DOHH2 (cell line): ENCODE results near the gene COG2.

Experiments
- H3F3A ChIP-seq: fragments of 200-600 bp; sonication (generic), shearing (Covaris generic); 2 replicates; pipeline ENCODE4 v1.6.0; 2016; ENCODE audit warnings: antibody characterized with exemption, mild to moderate bottlenecking; ENCODE audit not compliant: control insufficient read depth, insufficient read depth
- H3K27ac ChIP-seq: fragments of 200-600 bp; sonication (generic); 2 replicates; pipeline ENCODE4 v1.5.1; 2014; ENCODE audit warnings: low read depth, mild to moderate bottlenecking, low read length, moderate library complexity
- H3K27me3 ChIP-seq: fragments of 200-600 bp; sonication (generic); 2 replicates; pipeline ENCODE4 v1.6.1; 2014; ENCODE audit warnings: mild to moderate bottlenecking, low read length, mixed read lengths; ENCODE audit not compliant: control insufficient read depth
- H3K36me3 ChIP-seq: fragments of 200-600 bp; sonication (generic); 2 replicates; pipeline ENCODE4 v1.6.1; 2014; ENCODE audit warnings: mild to moderate bottlenecking, low read length, moderate library complexity, mixed read lengths; ENCODE audit not compliant: control insufficient read depth
- H3K4me1 ChIP-seq: fragments of 200-600 bp; sonication (generic); 2 replicates; pipeline ENCODE4 v1.6.1; 2014; ENCODE audit warnings: mild to moderate bottlenecking, low read length, mixed read lengths; ENCODE audit not compliant: control insufficient read depth
- H3K4me2 ChIP-seq: fragments of 200-600 bp; sonication (generic); 2 replicates; pipeline ENCODE4 v1.6.0; 2014; ENCODE audit warnings: mild to moderate bottlenecking, low read length, moderate library complexity
- H3K4me3 ChIP-seq: fragments of 200-600 bp; sonication (generic); 2 replicates; pipeline ENCODE4 v1.5.1; 2014; ENCODE audit warnings: mild to moderate bottlenecking, low read length, mixed read lengths
- H3K79me2 ChIP-seq: fragments of 200-600 bp; sonication (generic); 2 replicates; pipeline ENCODE4 v1.6.1; 2014; ENCODE audit warnings: mild to moderate bottlenecking, low read length, mixed read lengths; ENCODE audit not compliant: control insufficient read depth
- H3K9me2 ChIP-seq: fragments of 200-600 bp; sonication (generic); replicated peaks from 2 replicates; pipeline ENCODE4 v1.6.1; 2014; ENCODE audit warnings: mild to moderate bottlenecking, low read length, mixed read lengths; ENCODE audit not compliant: control insufficient read depth
- H3K9me3 ChIP-seq: fragments of 200-600 bp; sonication (generic); 2 replicates; pipeline ENCODE4 v1.6.1; 2014; ENCODE audit warnings: antibody characterized with exemption, low read length, mixed read lengths; ENCODE audit not compliant: control insufficient read depth, insufficient read depth
- H4K20me1 ChIP-seq: fragments of 200-600 bp; sonication (generic); 2 replicates; pipeline ENCODE4 v1.6.0; 2014; ENCODE audit warnings: low read depth, mild to moderate bottlenecking, antibody characterized with exemption, low read length, moderate library complexity; ENCODE audit not compliant: control insufficient read depth, insufficient read depth
- CTCF ChIP-seq: fragments of 200-600 bp; sonication (generic); IDR thresholded peaks from one replicate; pipeline ENCODE4 v1.5.1; 2014; ENCODE audit warnings: antibody characterized with exemption, mild to moderate bottlenecking, low read depth, low read length; ENCODE audit not compliant: poor library complexity, severe bottlenecking
- EZH2phosphoT487 ChIP-seq: fragments of 200-600 bp; sonication (generic); IDR thresholded peaks from 2 replicates; pipeline ENCODE4 v1.6.1; 2017; ENCODE audit warnings: borderline replicate concordance, mild to moderate bottlenecking, antibody characterized with exemption, low read length, moderate library complexity, mixed read lengths

The COG2 gene

GRCh38 chr1:230595181-230595580 lies 47.1 kb upstream of the COG2 start:
- Histone ChIP-seq H3K4me3 (no peak overlapping the region), H3K4me2 (no peak overlapping the region), H4K20me1 (no peaks in the 10 kb centered on the region), H3K9me3 (no peaks in the 10 kb centered on the region), H3K9me2 (no peaks in the 10 kb centered on the region), H3K79me2 (no peaks in the 10 kb centered on the region), H3K27me3 (peaks cover 8% of the 10 kb centered on the region), H3K36me3 (no peaks in the 10 kb centered on the region), H3F3A (no peaks in the 10 kb centered on the region), H3K4me1 (no peaks in the 10 kb centered on the region), H3K27ac (no peak overlapping the region)
- TF ChIP-seq EZH2phosphoT487, result no peak
- TF ChIP-seq CTCF, result no peak

GRCh38 chr1:230596306-230596705 lies 46.0 kb upstream of the COG2 start:
- H3K9me2 ChIP-seq, result no peaks in the 10 kb centered on the region
- no peak overlapping the region for H3K27ac ChIP-seq
- TF ChIP-seq EZH2phosphoT487 (no peak), CTCF (no peak)
- no peak overlapping the region for H3K4me3 ChIP-seq
- H3K27me3 ChIP-seq, result peaks cover 8% of the 10 kb centered on the region
- H3K4me1 ChIP-seq, result no peaks in the 10 kb centered on the region
- no peaks in the 10 kb centered on the region for H3K36me3 ChIP-seq
- H3K79me2 ChIP-seq, result no peaks in the 10 kb centered on the region
- no peaks in the 10 kb centered on the region for H3K9me3 ChIP-seq
- H3K4me2 ChIP-seq, result no peak overlapping the region
- H3F3A ChIP-seq, result no peaks in the 10 kb centered on the region
- H4K20me1 ChIP-seq, result no peaks in the 10 kb centered on the region

DNA sequence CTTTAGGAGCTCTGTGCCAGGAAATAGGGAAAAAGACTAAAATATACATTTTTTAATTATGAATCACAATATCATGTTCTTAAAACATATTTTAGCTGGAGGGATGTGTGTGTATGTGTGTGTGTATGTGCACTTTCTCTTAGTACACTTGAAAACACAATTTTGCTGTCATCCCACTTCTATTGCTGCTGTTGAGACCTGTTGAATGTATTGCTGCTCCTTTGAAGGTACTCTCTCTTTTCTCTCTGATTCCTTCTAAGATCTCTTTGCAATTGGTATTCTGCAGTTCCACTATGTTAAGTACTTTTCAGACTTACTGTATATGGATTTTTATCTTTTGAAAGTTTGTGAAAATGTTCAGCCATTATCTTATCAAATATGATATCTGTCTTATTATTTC lies 43.5 kb upstream of the COG2 start:
- H3K4me1 ChIP-seq, result no peaks in the 10 kb centered on the region
- no peaks in the 10 kb centered on the region for H3K9me2 ChIP-seq
- H4K20me1 ChIP-seq, result no peaks in the 10 kb centered on the region
- TF ChIP-seq CTCF (no peak), EZH2phosphoT487 (no peak)
- H3F3A ChIP-seq, result no peaks in the 10 kb centered on the region
- H3K9me3 ChIP-seq, result no peaks in the 10 kb centered on the region
- H3K4me2 ChIP-seq, result no peak overlapping the region
- H3K27me3 ChIP-seq, result peaks cover 3% of the 10 kb centered on the region
- no peaks in the 10 kb centered on the region for H3K79me2 ChIP-seq
- H3K4me3 ChIP-seq, result no peak overlapping the region
- H3K36me3 ChIP-seq, result no peaks in the 10 kb centered on the region
- no peak overlapping the region for H3K27ac ChIP-seq
